ENCODE measurements around the gene ZNF787.

ZNF787 gene

DNA sequence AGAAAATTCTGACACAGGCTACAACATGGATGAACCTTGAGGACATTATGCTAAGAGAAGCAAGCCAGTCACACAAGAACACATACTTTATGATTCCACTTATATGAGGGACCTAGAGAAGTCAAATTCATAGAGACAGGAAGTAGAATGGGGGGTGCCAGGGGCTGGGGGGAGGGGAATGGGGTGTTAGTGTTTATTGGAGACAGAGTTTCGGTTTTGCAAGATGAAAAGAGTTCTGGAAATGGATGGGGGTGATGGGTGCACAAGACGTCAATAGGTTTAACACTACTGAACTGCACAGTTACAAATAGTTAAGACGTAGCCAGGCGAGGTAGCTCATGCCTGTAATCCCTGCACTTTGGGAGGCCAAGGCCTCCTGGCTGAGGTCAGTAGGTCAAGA, 3.5 kb upstream of the ZNF787 start:
- DNase-seq (ENCODE audit: extremely low read depth, low read depth) = no peak
- TF ChIP-seq, protein P1, sequence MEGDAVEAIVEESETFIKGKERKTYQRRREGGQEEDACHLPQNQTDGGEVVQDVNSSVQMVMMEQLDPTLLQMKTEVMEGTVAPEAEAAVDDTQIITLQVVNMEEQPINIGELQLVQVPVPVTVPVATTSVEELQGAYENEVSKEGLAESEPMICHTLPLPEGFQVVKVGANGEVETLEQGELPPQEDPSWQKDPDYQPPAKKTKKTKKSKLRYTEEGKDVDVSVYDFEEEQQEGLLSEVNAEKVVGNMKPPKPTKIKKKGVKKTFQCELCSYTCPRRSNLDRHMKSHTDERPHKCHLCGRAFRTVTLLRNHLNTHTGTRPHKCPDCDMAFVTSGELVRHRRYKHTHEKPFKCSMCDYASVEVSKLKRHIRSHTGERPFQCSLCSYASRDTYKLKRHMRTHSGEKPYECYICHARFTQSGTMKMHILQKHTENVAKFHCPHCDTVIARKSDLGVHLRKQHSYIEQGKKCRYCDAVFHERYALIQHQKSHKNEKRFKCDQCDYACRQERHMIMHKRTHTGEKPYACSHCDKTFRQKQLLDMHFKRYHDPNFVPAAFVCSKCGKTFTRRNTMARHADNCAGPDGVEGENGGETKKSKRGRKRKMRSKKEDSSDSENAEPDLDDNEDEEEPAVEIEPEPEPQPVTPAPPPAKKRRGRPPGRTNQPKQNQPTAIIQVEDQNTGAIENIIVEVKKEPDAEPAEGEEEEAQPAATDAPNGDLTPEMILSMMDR (IDR thresholded peaks at IDR 0.05; ENCODE audit: low read depth, low read length, missing control alignments) = no peak
- H3K4me3 ChIP-seq (replicated peaks; ENCODE audit: low read depth, low read length) = no peak overlapping the region

DNA sequence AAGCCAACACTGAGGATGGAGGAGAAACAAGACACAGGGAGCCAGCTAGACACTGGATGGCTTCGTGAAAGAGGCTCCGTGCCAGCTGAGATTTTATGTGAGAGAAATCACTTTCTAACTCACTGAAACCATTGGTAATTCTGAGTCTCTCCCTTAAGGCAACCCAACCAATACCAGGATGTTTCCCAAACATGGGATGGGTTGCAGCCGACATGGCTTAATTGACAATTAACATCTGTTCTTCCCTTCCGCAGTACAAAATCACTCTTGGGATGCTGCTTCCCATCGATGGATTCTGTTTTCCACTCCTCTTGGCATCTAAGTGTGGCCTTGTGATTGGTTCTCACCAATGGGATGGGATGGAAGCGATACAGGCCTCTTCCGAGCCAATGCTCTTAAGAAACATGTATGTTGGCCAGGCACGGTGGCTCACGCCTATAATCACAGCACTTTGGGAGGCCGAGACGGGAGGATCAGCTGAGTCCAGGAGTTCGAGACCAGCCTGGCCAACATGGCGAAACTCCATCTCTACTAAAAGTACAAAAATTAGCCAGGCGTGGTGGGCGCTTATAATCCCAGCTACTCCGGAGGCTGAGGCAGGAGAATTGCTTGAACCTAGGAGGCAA, 2.3 kb upstream of the ZNF787 start:
- no peak for DNase-seq (ENCODE audit: extremely low read depth, low read depth)
- TF ChIP-seq, protein P1 (IDR thresholded peaks at IDR 0.05; ENCODE audit: low read depth, low read length, missing control alignments) = no peak
- H3K4me3 ChIP-seq (replicated peaks; ENCODE audit: low read depth, low read length) = no peak overlapping the region

DNA sequence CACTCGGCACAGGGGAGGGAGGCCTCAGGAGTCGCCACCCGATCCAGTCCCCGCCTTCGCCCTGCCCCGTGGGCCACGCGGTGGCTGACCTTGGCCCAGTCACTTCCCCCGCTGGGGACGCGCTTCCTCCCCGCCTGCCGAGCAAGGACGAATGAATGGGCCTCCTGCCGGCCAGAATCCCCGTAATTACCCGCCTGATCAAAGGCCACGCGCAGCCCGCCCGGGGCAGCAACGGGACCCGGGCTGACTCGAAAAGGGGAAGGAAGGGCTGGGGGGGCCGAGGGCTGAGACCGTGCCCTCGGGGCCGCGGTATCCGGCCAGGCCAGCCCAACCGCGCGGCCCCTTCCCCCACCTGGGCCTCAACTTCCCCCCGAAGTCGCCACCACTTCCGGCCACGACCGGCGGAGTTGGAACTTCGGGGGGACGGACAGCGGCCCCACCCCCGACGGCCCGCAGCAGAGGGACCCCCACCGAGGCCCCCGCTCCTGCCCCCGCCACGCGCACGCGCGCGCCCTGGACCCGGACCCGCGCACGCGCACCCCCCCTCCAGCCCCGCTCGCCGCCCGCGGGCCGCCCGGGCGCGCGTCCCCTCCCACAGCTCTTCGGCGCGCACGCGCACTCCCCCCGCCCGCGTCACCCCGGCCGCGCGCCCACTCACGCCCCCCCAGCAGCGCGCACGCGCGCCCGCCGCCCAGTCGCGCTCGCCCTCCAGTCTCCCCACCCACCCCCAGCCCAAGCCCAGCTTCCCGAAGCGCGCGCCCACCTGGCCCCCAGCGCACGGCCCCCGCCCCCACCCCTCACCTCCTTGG, 520 bp downstream of the ZNF787 start:
- DNase-seq (ENCODE audit: extremely low read depth, low read depth) = no peak
- H3K4me3 ChIP-seq (replicated peaks; ENCODE audit: low read depth, low read length) = peak overlapping the region; percentile 88
- TF ChIP-seq, protein P1 (IDR thresholded peaks at IDR 0.05; ENCODE audit: low read depth, low read length, missing control alignments) = peak; percentile 3

DNA sequence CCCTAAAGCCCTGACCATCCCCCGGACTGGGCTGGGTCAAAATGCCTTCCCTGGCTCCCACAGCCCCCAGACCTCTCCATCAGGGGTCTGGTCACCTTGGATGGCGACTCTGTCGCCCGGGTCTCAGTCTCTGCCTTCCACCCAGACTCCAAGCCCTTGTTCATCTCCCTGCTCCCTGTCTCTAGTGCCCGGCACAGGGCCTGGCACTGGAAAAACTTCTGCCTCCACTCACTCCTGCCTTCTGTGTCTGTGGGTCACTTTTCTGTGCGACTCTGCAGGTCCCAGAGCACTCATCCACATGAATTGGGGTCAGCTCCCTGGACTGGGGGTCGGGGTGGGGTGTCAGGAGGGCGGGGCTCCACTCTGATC, 1.1 kb downstream of the ZNF787 start:
- DNase-seq (ENCODE audit: extremely low read depth, low read depth) = no peak
- H3K4me3 ChIP-seq (replicated peaks; ENCODE audit: low read depth, low read length) = peak overlapping the region; percentile 88

DNA sequence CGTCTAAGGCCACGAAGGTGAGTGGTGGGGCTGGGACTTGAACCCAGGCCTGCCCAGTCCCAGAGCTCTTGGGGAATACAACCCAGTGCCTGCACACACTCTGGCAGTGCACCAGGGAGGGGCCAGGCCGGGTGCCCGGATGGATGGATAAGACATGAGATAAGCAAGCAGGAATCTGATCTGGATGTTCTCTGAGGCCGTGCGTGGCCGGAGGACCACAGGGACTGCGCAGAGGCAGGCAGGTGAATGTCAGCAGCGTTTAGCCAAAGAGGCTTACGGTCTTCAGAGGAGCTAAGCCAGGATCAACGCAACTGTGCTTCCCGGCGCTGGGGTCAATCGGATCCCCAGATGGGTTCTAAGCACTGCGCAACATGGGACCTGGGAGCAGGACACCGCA, 1.5 kb downstream of the ZNF787 start:
- TF ChIP-seq, protein P1 (IDR thresholded peaks at IDR 0.05; ENCODE audit: low read depth, low read length, missing control alignments) = no peak
- peak overlapping the region; percentile 88 for H3K4me3 ChIP-seq (replicated peaks; ENCODE audit: low read depth, low read length)
- no peak for DNase-seq (ENCODE audit: extremely low read depth, low read depth)

More for the DNA sequence above, 1.1 kb downstream of the ZNF787 start:
- TF ChIP-seq, protein P1 (IDR thresholded peaks at IDR 0.05; ENCODE audit: low read depth, low read length, missing control alignments) = no peak

DNA sequence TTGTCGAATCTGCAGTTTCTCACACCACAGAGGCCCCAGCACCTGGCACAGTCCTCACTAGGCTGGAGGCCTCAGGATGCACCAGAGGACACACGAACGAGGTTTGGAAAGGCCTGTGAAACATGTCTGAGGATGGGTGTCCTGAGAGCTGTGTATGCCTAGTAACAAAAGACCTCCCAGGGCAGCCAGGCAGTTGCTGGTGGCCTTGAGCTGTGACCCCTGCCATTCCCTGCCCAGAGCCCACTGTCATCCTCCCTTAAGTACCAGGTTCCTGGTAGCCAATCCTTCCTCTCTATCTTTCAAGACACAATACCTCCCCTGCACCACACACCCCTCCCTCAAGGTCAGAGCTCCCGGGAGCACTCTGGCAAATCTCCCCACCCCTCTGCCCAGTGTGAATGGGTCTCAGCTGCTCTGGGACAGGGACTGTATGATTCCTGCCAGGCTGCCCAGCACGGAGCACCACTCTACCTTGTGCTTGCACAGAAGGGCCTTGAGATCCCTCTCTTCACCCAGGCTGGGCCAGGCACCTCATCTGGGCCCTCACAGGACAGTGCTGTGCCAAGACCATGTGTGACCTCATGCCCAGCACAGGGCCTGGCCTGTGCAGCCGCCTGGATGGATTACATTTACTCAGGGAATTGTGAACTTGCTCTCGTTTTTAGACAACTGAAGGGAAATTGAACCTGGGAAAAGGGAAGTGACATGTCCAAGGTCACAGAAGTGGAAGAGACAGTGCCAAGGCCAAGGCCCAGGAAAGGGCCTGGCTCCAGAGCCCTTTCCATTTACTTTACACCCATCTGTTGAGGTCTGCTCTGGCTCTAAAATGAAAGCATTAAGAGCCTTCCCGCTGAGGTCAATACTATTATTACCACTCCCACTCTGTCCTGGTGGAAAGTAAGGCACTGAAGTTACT, 2.2 kb downstream of the ZNF787 start:
- H3K4me3 ChIP-seq (replicated peaks; ENCODE audit: low read depth, low read length) = peak overlapping the region; percentile 88
- TF ChIP-seq, protein P1 (IDR thresholded peaks at IDR 0.05; ENCODE audit: low read depth, low read length, missing control alignments) = no peak
- no peak for DNase-seq (ENCODE audit: extremely low read depth, low read depth)

All from HFF-Myc (cell line).